PC-3 (cell line): Measurements from ENCODE around the gene RPN1. TPM values are rescaled to one million over a fixed set of nuclear protein-coding genes. Genes with fewer than 3 reads are reported as not detected.

ENCODE experiments used
- ATAC-seq: fragments of 200-7000 bp; cut with Tn5 transposase; 2 replicates; pipeline ENCODE4 v1.9.1; 2020; ENCODE audit warnings: mild to moderate bottlenecking, moderate library complexity
- Bru-seq: library from RNA; stranded (reverse); fragments of 400-500 nt; gene quantifications from one replicate; lab custom pipeline; 2021; lab: Mats Ljungman, UMichigan
- BruChase-seq, 2 experiments: library from RNA; stranded (reverse); fragments of 400-500 nt; gene quantifications; one replicate each; lab custom pipeline; 2021; lab: Mats Ljungman, UMichigan
- BruUV-seq: library from RNA; stranded (reverse); fragments of 400-500 nt; replicated peaks from 2 replicates; lab custom pipeline; 2021; lab: Mats Ljungman, UMichigan
- CTCF ChIA-PET: fragments of 300-600 bp; sonication (Branson Sonifier 250); formaldehyde crosslinking; loops from one replicate; lab custom pipeline; 2022; ENCODE audit warnings: antibody characterized with exemption; lab: Charles Lee
- POLR2A ChIA-PET: fragments of 300-600 bp; sonication (Branson Sonifier 250); formaldehyde crosslinking; loops from one replicate; lab custom pipeline; 2022; ENCODE audit warnings: antibody characterized with exemption; ENCODE audit not compliant: unreplicated experiment; lab: Charles Lee
- DNase-seq: peaks from one replicate; pipeline ENCODE4 v3.0.0-alpha.2; 2015
- H2AFZ ChIP-seq: fragments of 300-600 bp; sonication (generic); 2 replicates; pipeline ENCODE4 v1.6.0; 2016; ENCODE audit warnings: antibody characterized with exemption, low read length
- H3F3A ChIP-seq: fragments of 300-600 bp; sonication (generic); one replicate; pipeline ENCODE4 v1.6.0; 2017; ENCODE audit warnings: antibody characterized with exemption, low read length, control low read depth, mild to moderate bottlenecking; ENCODE audit not compliant: unreplicated experiment
- H3K27ac ChIP-seq: fragments of 300-600 bp; sonication (generic); 2 replicates; pipeline ENCODE4 v1.5.1; 2016; ENCODE audit warnings: mild to moderate bottlenecking, low read length
- H3K27me3 ChIP-seq: fragments of 300-600 bp; sonication (generic); 2 replicates; pipeline ENCODE4 v1.6.1; 2016; ENCODE audit warnings: low read length, mixed read lengths
- H3K36me3 ChIP-seq: fragments of 300-600 bp; sonication (generic); 2 replicates; pipeline ENCODE4 v1.6.1; 2016; ENCODE audit warnings: low read depth, mixed run types, low read length, mixed read lengths
- H3K4me1 ChIP-seq: fragments of 300-600 bp; sonication (generic); 2 replicates; pipeline ENCODE4 v1.5.1; 2016; ENCODE audit warnings: low read length; ENCODE audit not compliant: insufficient read depth
- H3K4me2 ChIP-seq: fragments of 300-600 bp; sonication (generic); 2 replicates; pipeline ENCODE4 v1.6.0; 2016; ENCODE audit warnings: low read length
- H3K4me3 ChIP-seq: fragments of 300-600 bp; sonication (generic); 2 replicates; pipeline ENCODE4 v1.5.1; 2016; ENCODE audit warnings: mild to moderate bottlenecking, low read length, mixed read lengths
- H3K79me2 ChIP-seq: fragments of 300-600 bp; sonication (generic); 2 replicates; pipeline ENCODE4 v1.6.1; 2017; ENCODE audit warnings: low read length, mixed read lengths
- H3K9ac ChIP-seq: fragments of 300-600 bp; sonication (generic); 2 replicates; pipeline ENCODE4 v1.6.0; 2016; ENCODE audit warnings: mild to moderate bottlenecking, low read length
- H3K9me2 ChIP-seq: fragments of 300-600 bp; sonication (generic); replicated peaks from 2 replicates; pipeline ENCODE4 v1.6.1; 2016; ENCODE audit warnings: mixed run types, low read length, mixed read lengths
- H3K9me3 ChIP-seq: fragments of 300-600 bp; sonication (generic); 2 replicates; pipeline ENCODE4 v1.6.1; 2016; ENCODE audit warnings: low read length, mixed read lengths
- H4K20me1 ChIP-seq: fragments of 300-600 bp; sonication (generic); 2 replicates; pipeline ENCODE4 v1.6.1; 2016; ENCODE audit warnings: low read length, mixed read lengths
- EZH2 ChIP-seq: fragments of 300-600 bp; sonication (generic); IDR thresholded peaks from one replicate; pipeline ENCODE4 v1.6.1; 2017; ENCODE audit warnings: antibody characterized with exemption, mild to moderate bottlenecking, low read length; ENCODE audit not compliant: unreplicated experiment
- EZH2phosphoT487 ChIP-seq: fragments of 300-600 bp; sonication (generic); IDR thresholded peaks from 2 replicates; pipeline ENCODE4 v1.6.1; 2018; ENCODE audit warnings: mild to moderate bottlenecking, antibody characterized with exemption, low read length, borderline replicate concordance
- intact Hi-C: fragments of 100-400 bp; cut with micrococcal nuclease; formaldehyde crosslinking; loops from 2 replicates; pipeline ENCODE4 v1.9.0; 2023
- long read RNA-seq: library from polyadenylated mRNA; unstranded; transcript quantifications from one replicate; pipeline ENCODE4 v2.0.0, GENCODE V29; 2021; ENCODE audit not compliant: unreplicated experiment
- total RNA-seq: library from RNA; depleted of rRNA; stranded (reverse); fragments of >200 nt; gene quantifications from 2 replicates; pipeline ENCODE4 v1.2.3, GENCODE V29; 2014; rRNA removed
- TF ChIP-seq, protein P1 (sequence below): fragments of 300-600 bp; sonication (generic); conservative IDR thresholded peaks from 2 replicates; pipeline ENCODE4 v1.5.1; 2017; ENCODE audit warnings: antibody characterized with exemption, low read depth, mild to moderate bottlenecking, low read length

Gene RPN1
- total RNA-seq (262 and 270 TPM in 2 replicates), Bru-seq, nascent RNA (percentile 80 among the genes with signal in this experiment), BruChase-seq, experiment 1, labeled RNA remaining after a 6-hour chase (percentile 87 among the genes with signal in this experiment), BruChase-seq, experiment 2, labeled RNA remaining after a 2-hour chase (percentile 75 among the genes with signal in this experiment)
- long read RNA-seq, transcript RPN1-201 (10 exons, 2,314 nt): major isoform, 989 of 1,051 reads
- long read RNA-seq, partial matches to known transcripts: 31 of 1,051 reads
- long read RNA-seq, other reads (novel, unspliced or antisense): 31 of 1,051 reads

DNA sequence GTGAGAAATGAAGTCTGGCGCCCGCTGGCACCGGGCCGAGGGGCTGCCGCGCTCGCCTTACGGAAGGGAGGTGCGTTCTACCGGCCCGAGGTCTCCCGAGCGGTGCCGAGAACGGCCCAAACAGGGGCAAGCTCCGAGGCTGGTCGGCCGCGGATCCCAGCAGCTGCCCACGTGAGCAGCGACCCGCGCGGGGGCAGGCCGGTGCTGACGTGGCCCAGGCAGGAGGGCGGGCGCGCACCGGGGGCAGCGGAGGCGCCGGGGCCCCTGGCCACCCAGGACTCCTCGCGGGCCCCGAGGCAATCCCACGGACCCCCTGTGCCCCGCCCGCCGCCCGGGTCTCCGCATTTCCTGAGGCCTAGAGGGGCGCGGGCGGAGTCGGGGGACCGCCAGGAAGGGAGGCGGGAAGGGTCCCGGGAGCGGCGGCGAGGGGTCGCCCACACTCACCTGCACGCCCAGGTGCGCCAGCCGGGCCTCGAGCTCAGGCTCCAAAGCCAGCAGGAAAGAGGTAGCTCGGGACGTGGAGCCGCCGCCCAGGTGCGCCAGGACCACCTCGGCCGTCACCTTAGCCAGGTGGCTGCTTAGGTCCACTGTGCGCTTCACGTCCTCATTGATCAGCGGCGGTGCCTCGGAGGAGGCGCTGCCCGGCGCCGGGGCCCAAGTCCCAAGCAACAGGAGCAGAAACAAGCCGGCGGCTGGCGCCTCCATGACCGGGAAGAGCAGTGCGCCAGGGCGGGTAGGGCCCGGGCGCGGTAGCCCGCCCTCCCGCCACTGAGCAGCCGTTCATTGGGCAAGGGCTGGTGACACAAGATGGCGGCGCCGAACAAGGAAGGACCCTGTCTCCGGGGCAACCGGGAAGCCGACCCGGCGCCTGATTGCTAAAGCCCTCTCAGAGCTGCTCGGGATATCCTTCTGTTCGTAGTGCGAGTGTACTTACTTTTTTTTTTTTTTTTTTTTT, at the start of gene RPN1:
Gene RPN1, minus strand, starts transcription at position 723 of the 955 bp plus-strand sequence. Its CDS starts 18 bp downstream, at position 705.
- Histone ChIP-seq H2AFZ (peak within 1 kb of the TSS; percentile 71), H3K4me1 (peaks cover 6% of the 10 kb centered on the region; the same call in 1 of the 2 replicates), H3K4me2 (peak within 1 kb of the TSS; percentile 89), H3K9me2 (no peaks in the 10 kb centered on the region), H3F3A (no peaks in the 10 kb centered on the region), H3K36me3 (no peaks in the 10 kb centered on the region), H3K9me3 (no peaks in the 10 kb centered on the region), H3K9ac (peak within 1 kb of the TSS; percentile 99), H4K20me1 (peaks cover 23% of the 10 kb centered on the region), H3K4me3 (peak within 1 kb of the TSS; percentile 100), H3K27me3 (no peaks in the 10 kb centered on the region), H3K79me2 (peaks cover 53% of the 10 kb centered on the region), H3K27ac (peak within 1 kb of the TSS; percentile 68)
- TF ChIP-seq EZH2phosphoT487 (no peak), EZH2 (no peak)
- TF ChIP-seq, protein P1, sequence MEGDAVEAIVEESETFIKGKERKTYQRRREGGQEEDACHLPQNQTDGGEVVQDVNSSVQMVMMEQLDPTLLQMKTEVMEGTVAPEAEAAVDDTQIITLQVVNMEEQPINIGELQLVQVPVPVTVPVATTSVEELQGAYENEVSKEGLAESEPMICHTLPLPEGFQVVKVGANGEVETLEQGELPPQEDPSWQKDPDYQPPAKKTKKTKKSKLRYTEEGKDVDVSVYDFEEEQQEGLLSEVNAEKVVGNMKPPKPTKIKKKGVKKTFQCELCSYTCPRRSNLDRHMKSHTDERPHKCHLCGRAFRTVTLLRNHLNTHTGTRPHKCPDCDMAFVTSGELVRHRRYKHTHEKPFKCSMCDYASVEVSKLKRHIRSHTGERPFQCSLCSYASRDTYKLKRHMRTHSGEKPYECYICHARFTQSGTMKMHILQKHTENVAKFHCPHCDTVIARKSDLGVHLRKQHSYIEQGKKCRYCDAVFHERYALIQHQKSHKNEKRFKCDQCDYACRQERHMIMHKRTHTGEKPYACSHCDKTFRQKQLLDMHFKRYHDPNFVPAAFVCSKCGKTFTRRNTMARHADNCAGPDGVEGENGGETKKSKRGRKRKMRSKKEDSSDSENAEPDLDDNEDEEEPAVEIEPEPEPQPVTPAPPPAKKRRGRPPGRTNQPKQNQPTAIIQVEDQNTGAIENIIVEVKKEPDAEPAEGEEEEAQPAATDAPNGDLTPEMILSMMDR: no peak
- no TSS peak for BruUV-seq
- intact Hi-C loops: loop anchor here (2.0 kb wide), 1 partner anchor 30 kb away; no protein-coding TSS in a partner anchor
- DNase-seq (peak; percentile 86), ATAC-seq (peak; percentile 97)
- CTCF ChIA-PET: interaction anchor here (0.8 kb wide), 1 partner anchor 33 kb away, joined by 3 read pairs; no protein-coding TSS in a partner anchor
- POLR2A ChIA-PET: no interaction called here

DNA sequence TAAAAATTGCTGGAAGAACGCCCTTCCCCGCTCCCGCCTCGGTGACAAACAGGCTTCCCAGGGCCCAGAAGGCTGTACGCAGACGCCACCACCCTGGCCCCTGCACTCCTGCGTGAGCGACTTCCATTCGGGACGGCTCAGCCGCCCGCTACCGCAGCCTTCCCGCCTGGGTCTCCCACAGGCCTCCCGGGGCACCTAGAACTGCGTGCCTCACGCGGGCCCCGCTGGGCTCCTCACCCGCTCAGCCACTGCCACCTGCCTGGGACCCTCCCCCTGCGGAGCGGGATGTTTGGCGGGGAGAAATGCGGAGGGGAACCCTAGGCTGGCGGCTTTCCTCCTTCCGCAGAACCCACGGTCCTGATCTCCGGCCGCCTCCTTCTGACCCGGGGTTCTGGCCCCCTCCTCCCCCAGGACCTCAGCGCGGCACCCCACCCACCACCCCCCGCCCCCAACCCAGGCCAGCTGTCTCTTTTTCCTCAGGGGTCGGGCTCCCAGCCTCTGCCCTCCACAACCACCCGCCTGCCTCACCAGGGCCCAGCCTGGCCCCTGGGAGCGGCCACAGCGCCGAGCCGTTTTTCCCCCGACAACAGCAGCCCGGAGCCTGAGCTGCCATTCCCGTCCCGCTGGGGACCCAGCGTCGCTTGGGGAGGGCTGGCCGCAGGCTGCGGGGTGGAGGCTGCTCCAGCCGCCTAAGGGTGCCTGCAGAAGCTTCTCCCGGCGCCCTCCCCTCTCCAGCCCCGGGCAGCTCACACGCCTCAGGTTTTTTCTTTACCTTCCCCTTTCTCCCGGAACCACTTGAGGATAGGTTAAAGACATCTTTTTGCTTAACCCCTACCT, 47.8 kb upstream of the RPN1 start:
- Histone ChIP-seq H3K36me3 (no peaks in the 10 kb centered on the region), H3K4me1 (no peaks in the 10 kb centered on the region), H3K4me3 (peak overlapping the region; percentile 76), H3K9ac (peak overlapping the region; percentile 49), H3K79me2 (no peaks in the 10 kb centered on the region), H4K20me1 (no peaks in the 10 kb centered on the region), H3K27ac (no peak overlapping the region), H3K9me3 (no peaks in the 10 kb centered on the region), H2AFZ (peak overlapping the region; percentile 89), H3K27me3 (no peaks in the 10 kb centered on the region), H3F3A (no peaks in the 10 kb centered on the region), H3K9me2 (no peaks in the 10 kb centered on the region), H3K4me2 (peak overlapping the region; percentile 89)
- TF ChIP-seq EZH2phosphoT487 (no peak), EZH2 (no peak)
- TF ChIP-seq, protein P1: no peak
- ChIA-PET POLR2A (no interaction called here), CTCF (no interaction called here)
- intact Hi-C loops: no loop called here
- ATAC-seq (peak; percentile 90), DNase-seq (peak; percentile 51)
- BruUV-seq: no TSS peak
